Germinal center (tissue), 1 donor: ENCODE measurements around the gene FAM229B.

Source experiments
- DNase-seq: peaks from one replicate; pipeline ENCODE4 v3.0.0; 2012; ENCODE audit warnings: mixed read lengths, low spot score

Gene FAM229B

GRCh38 chr6:112144145-112144926 lies 56.9 kb downstream of the FAM229B start:
- DNase-seq, result no peak

DNA sequence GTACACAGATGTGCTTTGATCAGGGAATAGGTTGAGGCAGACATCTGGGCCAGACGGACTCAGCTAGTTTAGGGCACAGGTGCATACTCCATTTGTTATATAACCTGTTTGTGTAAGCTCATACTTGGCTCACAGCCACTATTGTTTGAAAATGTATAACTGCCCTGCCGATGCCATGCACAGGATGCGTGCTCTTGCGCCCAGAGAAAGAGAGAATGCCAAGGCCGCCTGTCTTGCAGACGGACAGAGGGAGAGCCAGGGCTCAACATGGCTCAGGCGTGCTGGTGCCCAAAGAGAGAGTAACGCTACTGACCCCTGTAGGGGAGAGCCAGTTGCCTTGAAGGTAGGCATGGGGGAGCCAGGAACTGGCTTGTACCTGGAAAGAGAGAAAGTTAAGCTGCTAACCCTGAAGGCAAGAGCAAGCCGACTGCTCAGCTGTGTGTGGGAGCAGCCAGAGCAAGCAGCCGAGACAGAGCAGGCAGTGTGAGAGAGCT lies 57.7 kb downstream of the FAM229B start:
- DNase-seq, result no peak

DNA sequence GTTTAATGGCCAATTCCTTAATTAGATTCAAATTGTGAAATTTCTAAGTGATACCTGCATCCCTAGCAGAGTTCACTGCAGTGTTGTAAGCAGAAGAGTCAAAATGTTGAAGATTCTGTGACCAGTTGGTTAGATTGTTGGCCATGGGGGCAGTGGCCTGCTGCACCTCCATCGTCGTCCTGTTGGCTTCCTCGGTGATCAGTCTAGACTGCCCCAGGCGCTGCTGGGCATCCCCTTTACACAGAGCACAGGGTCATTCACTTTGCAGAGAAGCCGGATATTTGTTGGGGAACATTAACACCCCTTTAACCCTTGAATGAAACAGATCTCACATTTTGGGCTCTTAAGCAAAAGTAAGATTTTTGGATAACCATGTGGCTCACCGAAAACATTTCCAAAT lies 60.7 kb downstream of the FAM229B start:
- no peak for DNase-seq

DNA sequence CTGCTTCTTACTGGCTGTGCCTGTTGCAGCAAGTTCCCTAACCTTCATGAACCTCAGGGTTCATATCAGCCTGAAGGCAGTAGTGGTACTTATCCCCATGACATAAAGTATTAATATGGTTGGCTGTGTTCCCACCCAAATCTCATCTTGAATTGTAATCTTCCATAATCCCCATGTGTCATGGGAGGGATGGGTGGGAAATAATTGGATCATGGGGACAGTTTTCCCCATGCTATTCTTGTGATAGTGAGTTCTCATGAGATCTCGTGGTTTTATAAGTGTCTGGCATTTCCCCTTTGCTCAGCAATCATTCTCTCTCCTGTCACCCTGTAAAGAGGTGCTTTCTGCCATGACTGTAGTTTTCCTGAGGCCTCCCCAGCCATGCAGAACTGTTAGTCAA lies 61.8 kb downstream of the FAM229B start:
- DNase-seq, result no peak

GRCh38 chr6:112149719-112150263 lies 62.4 kb downstream of the FAM229B start:
- DNase-seq, result no peak

DNA sequence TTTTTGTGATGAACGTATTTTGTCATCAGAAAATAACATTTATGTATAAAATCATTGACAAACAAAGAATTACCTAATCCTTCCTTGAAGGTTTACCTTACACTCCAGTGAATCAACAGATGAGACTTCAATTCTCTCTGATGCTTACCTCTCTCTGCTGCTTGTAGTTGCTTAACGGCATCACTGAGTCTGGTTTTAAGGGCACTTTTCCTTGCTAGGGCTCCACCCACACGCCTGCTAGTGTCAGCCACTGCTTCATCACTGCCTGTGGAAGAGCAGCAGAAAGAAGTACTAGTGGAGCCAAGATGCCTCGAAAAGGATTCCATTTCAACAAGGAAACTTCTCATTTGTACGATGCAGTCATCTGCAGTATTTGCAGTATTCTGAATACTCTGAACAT lies 63.0 kb downstream of the FAM229B start:
- no peak for DNase-seq
